ENCODE measurements around the gene CFAP91. TPM values are rescaled to one million over a fixed set of nuclear protein-coding genes. Genes with fewer than 3 reads are reported as not detected.

CFAP91 gene
- total RNA-seq, 2 donors from 2014 or later = 5.1 to 9.8 TPM

DNA sequence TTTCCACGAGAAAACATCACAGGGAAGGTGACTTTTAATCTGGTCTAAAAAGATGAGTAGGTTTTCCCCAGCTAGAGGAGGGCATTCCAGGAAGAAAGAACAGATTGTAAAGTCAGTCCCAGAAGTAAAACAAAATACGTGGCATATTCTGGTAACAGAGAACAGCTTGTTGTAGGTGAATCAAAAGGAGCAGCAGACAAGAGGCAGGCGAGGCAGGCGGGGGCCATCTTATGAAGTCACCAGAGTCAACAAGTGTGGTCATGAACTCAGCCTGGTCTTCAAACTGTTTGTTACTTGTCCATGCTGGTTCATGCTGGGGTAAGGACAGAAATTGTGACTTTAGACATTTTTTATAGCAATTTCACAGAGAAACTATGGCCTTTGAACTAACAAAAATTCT is 38.5 kb upstream of the CFAP91 start:
- no peak overlapping the region for H3K4me3 Mint-ChIP-seq
- no peak overlapping the region for H3K27ac Mint-ChIP-seq
- Histone ChIP-seq H3K27ac (ENCODE audit: low read depth, low read length) (no peak overlapping the region), H3K36me3 (ENCODE audit: control insufficient read depth, insufficient read depth, low read length) (peaks cover 21% of the 10 kb centered on the region), H3K9ac (ENCODE audit: extremely low read depth, low read length, poor library complexity, severe bottlenecking) (no peak overlapping the region), H3K4me1 (ENCODE audit: control insufficient read depth, insufficient read depth, low read length) (no peaks in the 10 kb centered on the region), H3K9me3 (ENCODE audit: control insufficient read depth, low read length) (no peaks in the 10 kb centered on the region), H3K4me3 (ENCODE audit: low read length) (no peak overlapping the region), H3K27me3 (ENCODE audit: control insufficient read depth, insufficient read depth, low read length, poor library complexity, severe bottlenecking) (no peaks in the 10 kb centered on the region)
- peaks cover 5% of the 10 kb centered on the region for H3K4me1 Mint-ChIP-seq
- 89 to 92% methylated on average over 2 to 4 of the region's 4 CpGs for WGBS, 2 experiments (ENCODE audit: insufficient coverage in 1 of 2, insufficient read length in 1 of 2)
- TF ChIP-seq CTCF (conservative IDR thresholded peaks at IDR 0.05) = no peak
- H3K9me3 Mint-ChIP-seq = no peaks in the 10 kb centered on the region
- peaks cover 2% of the 10 kb centered on the region for H3K36me3 Mint-ChIP-seq (ENCODE audit: low read depth)
- no peaks in the 10 kb centered on the region for H3K27me3 Mint-ChIP-seq (ENCODE audit: insufficient read depth)
- no peak for DNase-seq

GRCh38 chr3:119664850-119665379 is 37.9 kb upstream of the CFAP91 start:
- no peak overlapping the region for H3K9ac ChIP-seq (ENCODE audit: extremely low read depth, low read length, poor library complexity, severe bottlenecking)
- H3K9me3 Mint-ChIP-seq = no peaks in the 10 kb centered on the region
- no peak overlapping the region for H3K27ac ChIP-seq (ENCODE audit: low read depth, low read length)

GRCh38 chr3:119665954-119666559 is 36.8 kb upstream of the CFAP91 start:
- no peaks in the 10 kb centered on the region for H3K9me3 ChIP-seq (ENCODE audit: control insufficient read depth, low read length)
- no peak overlapping the region for H3K4me3 Mint-ChIP-seq
- TF ChIP-seq CTCF (conservative IDR thresholded peaks at IDR 0.05) = no peak
- H3K27me3 Mint-ChIP-seq (ENCODE audit: insufficient read depth) = no peaks in the 10 kb centered on the region
- no peak overlapping the region for H3K4me3 ChIP-seq (ENCODE audit: low read length)
- no peaks in the 10 kb centered on the region for H3K9me3 Mint-ChIP-seq
- peaks cover 15% of the 10 kb centered on the region for H3K36me3 Mint-ChIP-seq (ENCODE audit: low read depth)
- H3K27ac ChIP-seq (ENCODE audit: low read depth, low read length) = no peak overlapping the region
- no peak overlapping the region for H3K9ac ChIP-seq (ENCODE audit: extremely low read depth, low read length, poor library complexity, severe bottlenecking)
- 73% methylated on average over 6 of the region's 6 CpGs; no CpG with 5 or more reads in 1 of the 2 experiments for WGBS, 2 experiments (ENCODE audit: insufficient coverage in 1 of 2, insufficient read length in 1 of 2)
- H3K27me3 ChIP-seq (ENCODE audit: control insufficient read depth, insufficient read depth, low read length, poor library complexity, severe bottlenecking) = no peaks in the 10 kb centered on the region
- peaks cover 4% of the 10 kb centered on the region for H3K4me1 ChIP-seq (ENCODE audit: control insufficient read depth, insufficient read depth, low read length)
- no peak for DNase-seq
- H3K4me1 Mint-ChIP-seq = peaks cover 12% of the 10 kb centered on the region
- no peak overlapping the region for H3K27ac Mint-ChIP-seq
- peaks cover 34% of the 10 kb centered on the region for H3K36me3 ChIP-seq (ENCODE audit: control insufficient read depth, insufficient read depth, low read length)

More at GRCh38 chr3:119664850-119665379, 37.9 kb upstream of the CFAP91 start:
- no peak overlapping the region for H3K4me3 ChIP-seq (ENCODE audit: low read length)
- Mint-ChIP-seq H3K4me3 (no peak overlapping the region), H3K4me1 (peaks cover 7% of the 10 kb centered on the region), H3K27ac (no peak overlapping the region), H3K36me3 (ENCODE audit: low read depth) (peaks cover 5% of the 10 kb centered on the region), H3K27me3 (ENCODE audit: insufficient read depth) (no peaks in the 10 kb centered on the region)
- H3K27me3 ChIP-seq (ENCODE audit: control insufficient read depth, insufficient read depth, low read length, poor library complexity, severe bottlenecking) = no peaks in the 10 kb centered on the region
- DNase-seq = no peak
- 91 to 96% methylated on average over 4 of the region's 4 CpGs for WGBS, 2 experiments (ENCODE audit: insufficient coverage in 1 of 2, insufficient read length in 1 of 2)
- peaks cover 26% of the 10 kb centered on the region for H3K36me3 ChIP-seq (ENCODE audit: control insufficient read depth, insufficient read depth, low read length)
- no peak for TF ChIP-seq CTCF (conservative IDR thresholded peaks at IDR 0.05)
- H3K4me1 ChIP-seq (ENCODE audit: control insufficient read depth, insufficient read depth, low read length) = peaks cover 2% of the 10 kb centered on the region
- H3K9me3 ChIP-seq (ENCODE audit: control insufficient read depth, low read length) = no peaks in the 10 kb centered on the region

All from endodermal cell (in vitro differentiated cells).